Measurements from ENCODE around the gene CAMSAP1. TPM values are rescaled to one million over a fixed set of nuclear protein-coding genes. Genes with fewer than 3 reads are reported as not detected.

Gene CAMSAP1
- total RNA-seq, 1 experiment from 2014 or later, result 22.6 TPM

GRCh38 chr9:135941288-135941995 lies 34.1 kb upstream of the CAMSAP1 start:
- in situ Hi-C loops (cut with HindIII; ENCODE audit: low pct_unique_long_range_greater_than_20kb, low sequenced_read_pairs), result no loop called here
- DNase-seq (ENCODE audit: low read depth), result no peak

- no peak for DNase-seq (ENCODE audit: low read depth)
- in situ Hi-C loops (cut with HindIII; ENCODE audit: low pct_unique_long_range_greater_than_20kb, low sequenced_read_pairs), result no loop called here
Measured at GRCh38 chr9:135939351-135940265, 32.3 kb upstream of the CAMSAP1 start.

- DNase-seq (ENCODE audit: low read depth), result no peak
- in situ Hi-C loops (cut with HindIII; ENCODE audit: low pct_unique_long_range_greater_than_20kb, low sequenced_read_pairs), result no loop called here
Measured at GRCh38 chr9:135937521-135938489, 30.5 kb upstream of the CAMSAP1 start.

GRCh38 chr9:135933114-135933513 lies 25.8 kb upstream of the CAMSAP1 start:
- in situ Hi-C loops (cut with HindIII; ENCODE audit: low pct_unique_long_range_greater_than_20kb, low sequenced_read_pairs), result no loop called here
- DNase-seq (ENCODE audit: low read depth), result no peak

- in situ Hi-C loops (cut with HindIII; ENCODE audit: low pct_unique_long_range_greater_than_20kb, low sequenced_read_pairs), result no loop called here
- DNase-seq (ENCODE audit: low read depth), result no peak
Measured at GRCh38 chr9:135932656-135933055, 25.3 kb upstream of the CAMSAP1 start.

- DNase-seq (ENCODE audit: low read depth), result no peak
- in situ Hi-C loops (cut with HindIII; ENCODE audit: low pct_unique_long_range_greater_than_20kb, low sequenced_read_pairs), result no loop called here
Measured at GRCh38 chr9:135931349-135931820, 24.0 kb upstream of the CAMSAP1 start.

GRCh38 chr9:135930446-135931345 lies 23.4 kb upstream of the CAMSAP1 start:
- no peak for DNase-seq (ENCODE audit: low read depth)
- in situ Hi-C loops (cut with HindIII; ENCODE audit: low pct_unique_long_range_greater_than_20kb, low sequenced_read_pairs), result no loop called here

- DNase-seq (ENCODE audit: low read depth), result no peak
- in situ Hi-C loops (cut with HindIII; ENCODE audit: low pct_unique_long_range_greater_than_20kb, low sequenced_read_pairs), result no loop called here
Measured at GRCh38 chr9:135929656-135930445, 22.5 kb upstream of the CAMSAP1 start.

GRCh38 chr9:135928731-135929655 lies 21.6 kb upstream of the CAMSAP1 start:
- no peak for DNase-seq (ENCODE audit: low read depth)
- in situ Hi-C loops (cut with HindIII; ENCODE audit: low pct_unique_long_range_greater_than_20kb, low sequenced_read_pairs), result no loop called here

GRCh38 chr9:135928074-135928730 lies 20.9 kb upstream of the CAMSAP1 start:
- DNase-seq (ENCODE audit: low read depth), result no peak
- in situ Hi-C loops (cut with HindIII; ENCODE audit: low pct_unique_long_range_greater_than_20kb, low sequenced_read_pairs), result no loop called here

GRCh38 chr9:135927195-135928013 lies 20.1 kb upstream of the CAMSAP1 start:
- in situ Hi-C loops (cut with HindIII; ENCODE audit: low pct_unique_long_range_greater_than_20kb, low sequenced_read_pairs), result no loop called here
- no peak for DNase-seq (ENCODE audit: low read depth)

- peak; percentile 95 for DNase-seq (ENCODE audit: low read depth)
- in situ Hi-C loops (cut with HindIII; ENCODE audit: low pct_unique_long_range_greater_than_20kb, low sequenced_read_pairs), result no loop called here
Measured at GRCh38 chr9:135926402-135927194, 19.3 kb upstream of the CAMSAP1 start.

- no peak for DNase-seq (ENCODE audit: low read depth)
- in situ Hi-C loops (cut with HindIII; ENCODE audit: low pct_unique_long_range_greater_than_20kb, low sequenced_read_pairs), result no loop called here
Measured at GRCh38 chr9:135925496-135926133, 18.3 kb upstream of the CAMSAP1 start.
